GM12864 (cell line): Measurements from ENCODE around the gene HTRA3.

Experiments used
- DNase-seq: peaks from one replicate; pipeline ENCODE4 v3.0.0-alpha.2; 2011; ENCODE audit warnings: low read depth
- H3K4me3 ChIP-seq: 2 replicates; pipeline ENCODE4 v1.5.1; 2011; ENCODE audit warnings: mild to moderate bottlenecking, low read depth, low read length, control low read depth
- TF ChIP-seq, protein P1 (sequence below): IDR thresholded peaks from 2 replicates; pipeline ENCODE4 v1.5.1; 2011; ENCODE audit warnings: low read depth, mild to moderate bottlenecking, moderate library complexity, low read length, control low read depth, inconsistent platforms; ENCODE audit errors: missing control alignments

The HTRA3 gene

DNA sequence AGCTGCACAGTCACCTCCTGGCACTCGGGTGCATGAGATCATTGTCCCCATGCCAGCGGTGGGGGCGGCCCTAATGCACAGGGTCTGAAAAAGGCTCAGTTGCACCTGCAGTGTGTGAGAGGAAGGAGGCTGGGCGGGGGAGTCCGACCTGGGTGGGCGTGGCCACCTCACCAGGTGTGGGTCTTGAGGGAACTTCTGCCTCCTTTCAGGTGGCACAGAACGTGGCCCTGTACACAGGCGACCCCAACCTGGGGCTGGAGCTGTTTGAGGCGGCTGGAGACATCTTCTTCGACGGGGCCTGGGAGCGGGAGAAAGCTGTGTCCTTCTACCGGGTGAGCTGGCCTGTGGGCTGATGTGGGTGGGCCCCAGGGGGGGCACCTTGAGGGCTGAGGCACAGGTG, 34.3 kb upstream of the HTRA3 start:
- TF ChIP-seq, protein P1, sequence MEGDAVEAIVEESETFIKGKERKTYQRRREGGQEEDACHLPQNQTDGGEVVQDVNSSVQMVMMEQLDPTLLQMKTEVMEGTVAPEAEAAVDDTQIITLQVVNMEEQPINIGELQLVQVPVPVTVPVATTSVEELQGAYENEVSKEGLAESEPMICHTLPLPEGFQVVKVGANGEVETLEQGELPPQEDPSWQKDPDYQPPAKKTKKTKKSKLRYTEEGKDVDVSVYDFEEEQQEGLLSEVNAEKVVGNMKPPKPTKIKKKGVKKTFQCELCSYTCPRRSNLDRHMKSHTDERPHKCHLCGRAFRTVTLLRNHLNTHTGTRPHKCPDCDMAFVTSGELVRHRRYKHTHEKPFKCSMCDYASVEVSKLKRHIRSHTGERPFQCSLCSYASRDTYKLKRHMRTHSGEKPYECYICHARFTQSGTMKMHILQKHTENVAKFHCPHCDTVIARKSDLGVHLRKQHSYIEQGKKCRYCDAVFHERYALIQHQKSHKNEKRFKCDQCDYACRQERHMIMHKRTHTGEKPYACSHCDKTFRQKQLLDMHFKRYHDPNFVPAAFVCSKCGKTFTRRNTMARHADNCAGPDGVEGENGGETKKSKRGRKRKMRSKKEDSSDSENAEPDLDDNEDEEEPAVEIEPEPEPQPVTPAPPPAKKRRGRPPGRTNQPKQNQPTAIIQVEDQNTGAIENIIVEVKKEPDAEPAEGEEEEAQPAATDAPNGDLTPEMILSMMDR, result no peak

DNA sequence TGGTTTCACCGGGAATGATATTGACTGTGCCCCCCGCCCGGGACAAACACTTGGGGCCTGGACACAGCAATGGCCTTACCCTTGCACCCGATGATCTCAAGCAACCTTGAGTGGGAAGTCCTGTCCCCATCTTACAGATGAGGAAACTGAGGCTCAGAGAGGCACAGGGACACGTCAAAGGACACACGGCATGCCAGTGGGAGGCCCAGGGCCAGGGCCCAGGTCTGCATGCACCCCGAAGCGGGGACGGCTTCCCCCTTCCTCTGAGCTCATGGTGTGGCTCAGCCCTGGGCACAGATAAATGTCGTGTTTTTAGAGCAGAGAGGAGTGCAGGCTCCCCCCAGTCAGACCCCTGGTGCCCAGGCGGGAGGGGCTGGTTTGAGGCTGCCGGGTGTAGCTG, 33.9 kb upstream of the HTRA3 start:
- DNase-seq, result no peak
- no peak overlapping the region for H3K4me3 ChIP-seq
- TF ChIP-seq, protein P1, result no peak

More for the DNA sequence above, 34.3 kb upstream of the HTRA3 start:
- H3K4me3 ChIP-seq, result no peak overlapping the region
- no peak for DNase-seq

DNA sequence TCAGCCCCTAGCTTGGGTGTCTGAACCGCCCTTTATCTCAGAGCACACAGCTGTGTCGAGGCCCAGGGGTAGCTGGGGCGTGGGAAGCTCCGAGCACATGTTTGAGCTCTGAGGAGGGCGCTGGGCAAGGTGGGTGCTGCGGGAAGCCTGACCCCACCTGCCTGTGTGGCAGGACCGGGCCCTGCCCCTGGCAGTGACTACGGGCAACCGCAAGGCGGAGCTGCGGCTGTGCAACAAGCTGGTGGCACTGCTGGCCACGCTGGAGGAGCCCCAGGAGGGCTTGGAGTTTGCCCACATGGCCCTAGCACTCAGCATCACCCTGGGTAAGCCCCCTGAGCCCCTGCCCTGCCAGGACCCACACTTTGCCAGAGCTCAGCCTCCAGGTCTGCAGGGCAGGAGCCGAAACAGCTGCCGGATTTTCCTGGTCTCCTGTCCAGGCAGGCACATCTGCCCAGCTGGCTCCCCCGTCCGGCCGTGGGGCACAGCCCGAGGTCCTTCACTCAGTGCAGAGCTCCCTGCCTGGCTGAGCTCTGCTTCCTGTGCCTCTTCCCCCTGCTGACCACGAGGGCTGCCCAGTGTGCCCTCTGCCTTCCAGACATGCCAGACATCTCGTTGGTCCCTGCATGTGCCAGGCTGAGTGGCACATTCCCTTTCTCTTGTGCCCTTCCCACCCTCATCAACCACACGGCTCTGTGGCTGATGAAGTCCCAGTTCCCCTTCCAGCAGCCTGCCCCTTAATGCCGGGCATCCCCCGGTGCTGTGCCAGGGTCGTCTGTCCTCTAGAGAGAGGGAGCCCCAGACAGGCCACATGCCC, 33.2 kb upstream of the HTRA3 start:
- TF ChIP-seq, protein P1, result no peak
- DNase-seq, result no peak
- H3K4me3 ChIP-seq, result no peak overlapping the region

DNA sequence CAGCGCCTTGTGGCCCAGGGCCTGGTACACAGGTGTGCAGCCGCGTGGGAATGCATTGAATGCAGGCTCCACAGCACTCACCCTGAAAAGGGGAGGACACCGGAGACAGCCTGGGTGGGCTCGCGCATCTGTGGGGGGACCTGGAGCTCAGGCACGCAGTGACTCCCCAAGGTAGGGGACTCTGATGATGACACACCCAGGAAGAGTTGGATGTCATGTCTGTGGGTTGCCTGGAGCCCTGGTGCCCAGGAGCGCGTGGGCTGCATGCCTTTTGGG, 32.7 kb upstream of the HTRA3 start:
- TF ChIP-seq, protein P1, result no peak
- no peak for DNase-seq

DNA sequence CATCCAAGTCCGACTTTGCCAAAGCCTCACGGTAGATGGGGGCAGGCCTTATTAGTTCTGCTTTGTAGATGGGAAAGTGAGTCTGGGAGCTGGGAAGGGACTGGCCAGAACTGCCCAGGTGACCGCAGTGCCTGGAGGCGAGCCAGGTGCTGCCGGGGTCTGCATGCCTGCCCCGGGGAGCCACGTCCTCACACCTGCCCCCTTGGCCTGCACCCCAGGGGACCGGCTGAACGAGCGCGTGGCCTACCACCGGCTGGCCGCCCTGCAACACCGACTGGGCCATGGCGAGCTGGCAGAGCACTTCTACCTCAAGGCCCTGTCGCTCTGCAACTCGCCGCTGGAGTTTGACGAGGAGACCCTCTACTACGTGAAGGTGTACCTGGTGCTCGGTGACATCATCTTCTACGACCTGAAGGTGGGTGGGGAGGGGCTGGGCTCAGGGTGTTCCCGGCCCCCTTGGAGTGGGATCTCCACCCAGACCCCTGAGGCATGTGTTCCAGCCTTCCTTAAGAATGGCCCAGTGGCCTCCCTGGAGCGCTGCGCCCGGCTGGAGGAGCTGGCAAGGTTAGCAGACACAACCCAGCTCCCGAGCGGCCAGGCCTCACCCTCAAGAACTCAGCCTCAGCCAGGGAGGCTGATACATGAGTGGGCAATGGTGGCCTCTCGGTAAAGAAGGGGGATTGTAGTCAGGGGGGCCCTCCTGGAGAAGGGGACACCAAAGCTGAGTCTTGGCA, 32.1 kb upstream of the HTRA3 start:
- H3K4me3 ChIP-seq, result no peak overlapping the region
- DNase-seq, result no peak
- TF ChIP-seq, protein P1, result no peak

More for the DNA sequence above, 32.7 kb upstream of the HTRA3 start:
- no peak overlapping the region for H3K4me3 ChIP-seq

DNA sequence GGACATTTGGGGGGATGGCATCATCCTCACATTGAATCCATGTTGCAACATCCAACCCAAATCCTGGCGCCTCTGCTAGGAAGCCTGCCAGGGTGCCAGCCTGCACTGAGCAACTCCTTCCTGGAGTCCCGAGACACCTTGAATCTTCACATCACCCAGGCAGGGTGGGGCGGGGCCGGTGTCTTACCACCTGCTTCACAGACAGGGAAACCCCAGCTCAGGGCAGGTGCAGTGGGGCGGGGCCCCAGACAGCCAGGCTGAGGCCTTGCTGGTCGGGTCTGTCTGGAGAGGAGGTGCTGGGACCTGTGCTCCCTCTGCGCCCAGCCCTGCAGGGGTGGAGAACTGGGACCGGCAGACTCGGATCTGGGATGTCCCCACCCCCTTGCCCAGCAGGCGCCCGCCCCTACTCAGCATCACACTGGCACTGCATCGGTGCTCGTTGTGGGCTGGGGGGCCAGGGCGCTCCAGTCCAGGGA, 31.5 kb upstream of the HTRA3 start:
- no peak overlapping the region for H3K4me3 ChIP-seq
- DNase-seq, result no peak
- TF ChIP-seq, protein P1, result no peak
